ENCODE data around the gene HSPA13.

HSPA13 gene, protein sequence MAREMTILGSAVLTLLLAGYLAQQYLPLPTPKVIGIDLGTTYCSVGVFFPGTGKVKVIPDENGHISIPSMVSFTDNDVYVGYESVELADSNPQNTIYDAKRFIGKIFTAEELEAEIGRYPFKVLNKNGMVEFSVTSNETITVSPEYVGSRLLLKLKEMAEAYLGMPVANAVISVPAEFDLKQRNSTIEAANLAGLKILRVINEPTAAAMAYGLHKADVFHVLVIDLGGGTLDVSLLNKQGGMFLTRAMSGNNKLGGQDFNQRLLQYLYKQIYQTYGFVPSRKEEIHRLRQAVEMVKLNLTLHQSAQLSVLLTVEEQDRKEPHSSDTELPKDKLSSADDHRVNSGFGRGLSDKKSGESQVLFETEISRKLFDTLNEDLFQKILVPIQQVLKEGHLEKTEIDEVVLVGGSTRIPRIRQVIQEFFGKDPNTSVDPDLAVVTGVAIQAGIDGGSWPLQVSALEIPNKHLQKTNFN

DNA sequence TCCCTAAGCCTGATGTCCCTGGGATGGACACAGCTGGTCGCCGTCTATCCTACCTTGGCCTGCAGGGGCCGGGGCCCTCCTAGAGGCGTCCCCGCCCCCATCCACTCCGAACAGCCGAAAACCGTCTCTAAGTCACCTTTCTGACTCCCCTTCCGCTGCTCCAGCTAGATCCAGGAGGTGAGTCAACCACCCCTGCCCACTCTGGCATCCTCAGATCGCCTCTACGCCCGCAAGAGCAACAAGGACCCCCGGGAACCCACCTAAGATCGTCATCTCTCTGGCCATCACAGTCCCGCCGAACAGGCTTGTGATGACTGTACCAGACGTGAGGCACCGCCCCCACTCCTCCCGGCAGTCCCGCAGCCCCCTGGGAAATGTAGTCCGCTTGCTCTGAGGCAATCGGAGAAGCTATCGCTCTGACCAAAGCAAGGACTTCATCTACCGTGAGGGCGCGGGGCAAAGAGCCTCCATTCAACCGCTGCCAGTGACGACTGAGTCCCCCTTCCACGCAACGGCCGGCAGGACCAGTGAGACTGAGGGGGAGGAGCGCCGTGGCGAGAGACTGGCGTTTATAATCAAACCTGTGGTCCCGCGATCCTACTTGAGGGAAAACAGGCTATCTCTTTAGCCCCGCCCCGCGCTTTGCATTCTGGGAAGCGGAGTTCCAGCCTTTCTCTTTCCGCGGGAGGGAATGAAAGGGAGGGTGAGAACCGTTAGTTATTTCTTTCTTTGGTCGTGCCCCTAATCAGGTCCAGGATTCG is at the start of gene HSPA13:
TSS of gene HSPA13 (minus strand) at position 312 of the 761 bp plus-strand sequence. CDS start at position 285, 27 bp downstream.
- Mint-ChIP-seq H3K4me3 (peak within 1 kb of the TSS; percentile 99), H3K36me3 (ENCODE audit: low read depth) (peaks cover 10% of the 10 kb centered on the region), H3K4me1 (ENCODE audit: low read depth) (peaks cover 27% of the 10 kb centered on the region), H3K9me3 (no peaks in the 10 kb centered on the region), H3K27me3 (ENCODE audit: low read depth) (no peaks in the 10 kb centered on the region), H3K27ac (peak within 1 kb of the TSS; percentile 99)

GRCh38 chr21:14418920-14419319 is 36.0 kb upstream of the HSPA13 start:
- no peak overlapping the region for H3K27ac Mint-ChIP-seq

GRCh38 chr21:14414932-14415508 is 32.1 kb upstream of the HSPA13 start:
- Mint-ChIP-seq H3K4me1 (ENCODE audit: low read depth) (no peaks in the 10 kb centered on the region), H3K27ac (no peak overlapping the region), H3K9me3 (peaks cover 28% of the 10 kb centered on the region), H3K36me3 (ENCODE audit: low read depth) (no peaks in the 10 kb centered on the region), H3K4me3 (no peak overlapping the region), H3K27me3 (ENCODE audit: low read depth) (peaks cover 10% of the 10 kb centered on the region)

More at GRCh38 chr21:14418920-14419319, 36.0 kb upstream of the HSPA13 start:
- no peaks in the 10 kb centered on the region for H3K36me3 Mint-ChIP-seq (ENCODE audit: low read depth)
- peaks cover 46% of the 10 kb centered on the region for H3K9me3 Mint-ChIP-seq
- H3K4me1 Mint-ChIP-seq (ENCODE audit: low read depth): no peaks in the 10 kb centered on the region
- H3K4me3 Mint-ChIP-seq: no peak overlapping the region
- H3K27me3 Mint-ChIP-seq (ENCODE audit: low read depth): peaks cover 18% of the 10 kb centered on the region

GRCh38 chr21:14405962-14406361 is 23.0 kb upstream of the HSPA13 start:
- Mint-ChIP-seq H3K27ac (no peak overlapping the region), H3K36me3 (ENCODE audit: low read depth) (no peaks in the 10 kb centered on the region), H3K4me1 (ENCODE audit: low read depth) (no peaks in the 10 kb centered on the region), H3K4me3 (no peak overlapping the region), H3K27me3 (ENCODE audit: low read depth) (no peaks in the 10 kb centered on the region), H3K9me3 (no peaks in the 10 kb centered on the region)

DNA sequence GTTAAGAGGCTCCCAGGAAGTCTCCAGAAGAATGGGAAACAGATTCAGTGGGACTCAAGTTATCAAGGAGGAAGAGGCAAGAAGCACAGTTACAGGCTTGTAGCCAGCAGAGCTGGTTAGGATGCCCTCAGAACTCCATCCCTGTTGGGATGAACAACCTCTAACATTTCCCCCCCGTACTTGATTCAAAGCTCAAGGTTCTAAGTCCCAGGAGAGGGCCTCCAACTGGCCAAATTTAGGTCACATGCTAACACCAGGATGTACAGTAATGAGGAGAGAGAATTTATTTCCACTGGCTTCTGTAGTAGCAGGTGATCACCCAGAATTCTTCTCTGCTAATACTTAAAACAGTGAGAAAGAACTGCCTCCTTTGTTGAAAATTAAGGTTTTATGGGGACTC is 22.3 kb upstream of the HSPA13 start:
- Mint-ChIP-seq H3K9me3 (no peaks in the 10 kb centered on the region), H3K27ac (no peak overlapping the region), H3K27me3 (ENCODE audit: low read depth) (no peaks in the 10 kb centered on the region), H3K36me3 (ENCODE audit: low read depth) (no peaks in the 10 kb centered on the region), H3K4me1 (ENCODE audit: low read depth) (no peaks in the 10 kb centered on the region), H3K4me3 (no peak overlapping the region)

GRCh38 chr21:14403681-14404318 is 20.9 kb upstream of the HSPA13 start:
- Mint-ChIP-seq H3K27me3 (ENCODE audit: low read depth) (peaks cover 4% of the 10 kb centered on the region), H3K9me3 (no peaks in the 10 kb centered on the region), H3K27ac (no peak overlapping the region), H3K36me3 (ENCODE audit: low read depth) (no peaks in the 10 kb centered on the region), H3K4me1 (ENCODE audit: low read depth) (no peaks in the 10 kb centered on the region), H3K4me3 (no peak overlapping the region)

GRCh38 chr21:14401217-14401616 is 18.3 kb upstream of the HSPA13 start:
- H3K9me3 Mint-ChIP-seq: no peaks in the 10 kb centered on the region
- H3K4me3 Mint-ChIP-seq: no peak overlapping the region
- no peaks in the 10 kb centered on the region for H3K36me3 Mint-ChIP-seq (ENCODE audit: low read depth)
- no peaks in the 10 kb centered on the region for H3K4me1 Mint-ChIP-seq (ENCODE audit: low read depth)
- H3K27me3 Mint-ChIP-seq (ENCODE audit: low read depth): peaks cover 5% of the 10 kb centered on the region
- no peak overlapping the region for H3K27ac Mint-ChIP-seq

DNA sequence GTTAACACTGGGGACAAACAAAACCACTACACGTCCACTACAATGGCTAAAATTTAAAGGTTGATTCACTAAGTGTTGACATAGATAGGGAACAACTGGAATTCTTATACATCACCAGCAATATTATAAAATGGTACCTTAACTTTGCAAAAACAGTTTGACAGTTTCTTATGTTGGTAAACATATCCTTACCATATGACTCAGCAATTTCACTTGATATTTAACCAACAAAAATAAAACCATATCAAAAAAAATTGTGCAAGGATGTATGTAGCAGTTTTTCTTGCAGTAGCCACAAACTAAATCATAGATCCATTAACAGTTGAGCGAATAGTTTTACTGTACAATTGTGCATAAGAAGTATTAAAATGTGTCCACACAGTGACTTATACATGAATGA is 5.3 kb upstream of the HSPA13 start:
- Mint-ChIP-seq H3K4me3 (no peak overlapping the region), H3K36me3 (ENCODE audit: low read depth) (no peaks in the 10 kb centered on the region), H3K27ac (no peak overlapping the region), H3K27me3 (ENCODE audit: low read depth) (peaks cover 18% of the 10 kb centered on the region), H3K4me1 (ENCODE audit: low read depth) (peaks cover 6% of the 10 kb centered on the region), H3K9me3 (no peaks in the 10 kb centered on the region)

DNA sequence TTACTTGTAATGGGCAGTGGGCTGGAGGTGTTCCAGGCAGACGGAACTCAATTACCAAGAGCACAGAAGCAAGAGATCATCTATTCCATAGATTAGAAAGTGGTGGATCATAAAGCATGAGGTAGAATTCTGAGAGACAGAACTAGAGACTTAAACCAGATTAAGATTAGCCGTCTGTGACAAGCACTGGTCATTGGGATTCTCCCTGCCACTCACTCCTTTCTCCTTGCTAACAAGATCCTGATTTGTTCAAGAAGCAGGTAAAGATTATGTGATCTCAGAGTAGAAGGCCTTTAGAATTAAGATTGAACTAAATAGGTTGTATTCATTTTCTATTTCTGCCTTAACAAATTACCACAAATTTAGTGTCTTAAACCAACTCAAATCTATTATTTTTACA is 1.5 kb upstream of the HSPA13 start:
- Mint-ChIP-seq H3K9me3 (no peaks in the 10 kb centered on the region), H3K36me3 (ENCODE audit: low read depth) (peaks cover 5% of the 10 kb centered on the region), H3K27me3 (ENCODE audit: low read depth) (no peaks in the 10 kb centered on the region), H3K4me3 (peak overlapping the region; percentile 99), H3K27ac (no peak overlapping the region), H3K4me1 (ENCODE audit: low read depth) (peaks cover 22% of the 10 kb centered on the region)

DNA sequence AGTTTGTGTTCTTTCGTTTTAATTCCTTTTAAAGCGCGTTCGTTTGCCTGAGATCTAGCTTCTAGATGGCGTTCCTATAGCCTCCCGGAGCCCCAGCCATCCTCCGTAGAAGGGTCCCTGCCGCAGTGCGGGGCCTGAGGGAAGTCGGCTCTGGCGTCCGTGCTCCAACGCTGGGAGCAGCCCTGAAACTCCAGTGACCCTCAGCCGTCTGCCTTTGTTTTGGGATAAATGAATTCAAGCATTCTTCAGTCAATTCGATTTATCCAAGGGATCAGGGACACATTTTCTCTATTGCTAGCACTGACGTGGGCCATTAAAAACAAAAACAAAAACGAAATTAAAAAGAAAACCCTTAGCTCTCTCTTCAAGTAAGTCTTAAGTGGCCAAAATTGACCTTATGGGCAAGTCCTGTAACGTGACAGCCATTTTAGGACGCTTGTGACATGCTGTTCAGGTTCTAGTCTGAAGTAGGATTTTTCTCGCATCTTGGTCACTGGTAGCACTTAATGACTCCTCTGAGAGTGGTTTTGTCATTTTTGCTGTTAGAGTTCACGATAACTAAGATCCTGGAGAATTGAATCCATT is 742 bp upstream of the HSPA13 start:
- Mint-ChIP-seq H3K4me1 (ENCODE audit: low read depth) (peaks cover 25% of the 10 kb centered on the region), H3K36me3 (ENCODE audit: low read depth) (peaks cover 7% of the 10 kb centered on the region), H3K9me3 (no peaks in the 10 kb centered on the region), H3K27ac (peak overlapping the region; percentile 99), H3K4me3 (peak overlapping the region; percentile 99), H3K27me3 (ENCODE audit: low read depth) (no peaks in the 10 kb centered on the region)

GRCh38 chr21:14382486-14382834 is 486 bp downstream of the HSPA13 start:
- peak overlapping the region; percentile 99 for H3K4me3 Mint-ChIP-seq
- peak overlapping the region; percentile 99 for H3K27ac Mint-ChIP-seq
- H3K4me1 Mint-ChIP-seq (ENCODE audit: low read depth): peaks cover 32% of the 10 kb centered on the region
- H3K9me3 Mint-ChIP-seq: no peaks in the 10 kb centered on the region
- no peaks in the 10 kb centered on the region for H3K27me3 Mint-ChIP-seq (ENCODE audit: low read depth)
- H3K36me3 Mint-ChIP-seq (ENCODE audit: low read depth): peaks cover 15% of the 10 kb centered on the region

DNA sequence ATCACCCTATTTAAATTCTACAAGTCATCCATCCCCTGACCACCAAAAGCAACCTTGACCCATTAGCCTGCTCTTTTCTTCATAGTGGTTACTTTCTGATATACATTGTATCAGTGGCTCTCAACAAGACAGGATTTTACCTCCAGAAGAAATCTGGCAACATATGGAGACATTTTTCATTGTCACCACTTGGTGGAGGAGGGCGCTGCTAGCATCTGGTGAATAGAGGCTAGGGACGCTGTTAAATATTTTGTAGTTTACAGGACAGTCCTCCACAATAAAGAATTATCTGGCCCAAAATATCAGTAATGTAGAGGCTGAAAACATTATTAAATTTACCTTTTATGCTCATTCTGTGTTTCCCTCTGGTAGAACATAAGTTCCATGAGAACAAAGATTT is 6.1 kb downstream of the HSPA13 start:
- no peaks in the 10 kb centered on the region for H3K27me3 Mint-ChIP-seq (ENCODE audit: low read depth)
- peaks cover 28% of the 10 kb centered on the region for H3K4me1 Mint-ChIP-seq (ENCODE audit: low read depth)
- no peak overlapping the region for H3K4me3 Mint-ChIP-seq
- H3K27ac Mint-ChIP-seq: no peak overlapping the region
- no peaks in the 10 kb centered on the region for H3K9me3 Mint-ChIP-seq
- peaks cover 39% of the 10 kb centered on the region for H3K36me3 Mint-ChIP-seq (ENCODE audit: low read depth)

- H3K27ac Mint-ChIP-seq: no peak overlapping the region
- H3K27me3 Mint-ChIP-seq (ENCODE audit: low read depth): peaks cover 17% of the 10 kb centered on the region
- H3K36me3 Mint-ChIP-seq (ENCODE audit: low read depth): peaks cover 2% of the 10 kb centered on the region
- H3K4me3 Mint-ChIP-seq: no peak overlapping the region
- no peaks in the 10 kb centered on the region for H3K9me3 Mint-ChIP-seq
- H3K4me1 Mint-ChIP-seq (ENCODE audit: low read depth): no peaks in the 10 kb centered on the region
Observed at GRCh38 chr21:14366998-14367397, 15.9 kb downstream of the HSPA13 start.

GRCh38 chr21:14361958-14362357 is 21.0 kb downstream of the HSPA13 start:
- Mint-ChIP-seq H3K36me3 (ENCODE audit: low read depth) (no peaks in the 10 kb centered on the region), H3K9me3 (no peaks in the 10 kb centered on the region), H3K27ac (no peak overlapping the region), H3K27me3 (ENCODE audit: low read depth) (peaks cover 20% of the 10 kb centered on the region), H3K4me1 (ENCODE audit: low read depth) (no peaks in the 10 kb centered on the region), H3K4me3 (no peak overlapping the region)

All from T-helper 1 cell treated with Interleukin-12 subunit alpha and Interleukin-12 subunit beta and Interleukin-4 antibody, amounts not matched to agents 30 μg/mL and 1 μg/mL, for 36 hours (primary cell).